Thyroid gland (tissue), 4 donors: ENCODE results near the gene FAM78B.

Experiments used
- CTCF ChIP-seq, 6 experiments: fragments of 200-600 bp in 3 of 6; fragments of 450-650 bp in 3 of 6; sonication (generic) in 3 of 6; IDR thresholded peaks; one replicate each; pipeline ENCODE4 v1.5.1; 2016 to 2019; ENCODE audit warnings: antibody characterized with exemption in 6 of 6, mild to moderate bottlenecking in 2 of 6, inconsistent platforms in 1 of 6, moderate library complexity in 1 of 6
- POLR2A ChIP-seq, 2 donors: fragments of 450-650 bp; IDR thresholded peaks; one replicate each; pipeline ENCODE4 v1.6.1; 2017; ENCODE audit warnings: antibody characterized with exemption in 2 of 2, mild to moderate bottlenecking in 2 of 2, moderate library complexity in 1 of 2

- TF ChIP-seq CTCF (IDR thresholded peaks at IDR 0.05) (no peak), POLR2A (IDR thresholded peaks at IDR 0.05) (no peak)
Measured at GRCh38 chr1:166032572-166033371, 134.0 kb downstream of the FAM78B start.
